Measurements from ENCODE around the gene TSPAN31.
A peak's percentile ranks its signal among the peaks of the same experiment; 100 is the strongest.

The TSPAN31 gene

DNA sequence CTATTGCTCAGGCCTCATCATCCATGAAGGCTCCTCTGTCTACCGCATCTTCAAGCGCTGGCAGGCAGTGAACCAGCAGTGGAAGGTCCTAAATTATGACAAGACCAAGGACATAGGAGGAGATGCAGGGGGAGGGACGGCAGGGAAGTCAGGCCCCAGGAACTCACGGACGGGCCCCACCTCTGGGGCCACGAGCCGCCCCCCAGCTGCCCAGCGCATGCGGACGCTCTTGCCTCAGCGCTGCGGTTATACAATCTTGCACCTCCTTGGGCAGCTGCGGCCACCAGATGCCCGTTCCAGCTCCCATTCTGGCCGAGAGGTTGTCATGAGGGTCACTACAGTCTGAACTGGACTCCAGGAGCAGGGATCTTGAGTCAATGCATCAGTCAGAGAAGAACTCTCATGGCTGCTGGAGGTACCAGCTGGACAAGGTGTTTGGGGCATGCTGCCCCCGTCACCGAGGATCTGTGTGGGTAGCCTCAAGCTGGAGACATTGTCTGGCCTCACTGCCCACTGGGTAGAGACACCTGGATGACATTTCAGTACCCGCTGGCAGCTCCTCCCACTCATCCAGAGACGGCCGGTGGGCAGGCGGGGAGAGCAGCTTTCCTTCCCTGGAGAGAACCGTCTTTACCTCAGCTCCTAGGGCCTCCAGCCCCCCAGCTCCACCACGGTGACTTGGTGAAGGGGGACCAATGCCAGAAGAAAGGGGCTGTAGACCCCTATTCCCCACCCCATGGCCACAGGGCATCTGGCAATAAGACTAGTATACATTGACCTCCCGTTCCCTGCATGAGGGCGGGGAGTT is 13.9 kb downstream of the TSPAN31 start (continued):
- no peak for TF ChIP-seq TSHZ1 (tag by site-specific recombination; IDR thresholded peaks at IDR 0.05; ENCODE audit: borderline replicate concordance)
- TF ChIP-seq SALL2 (tag by site-specific recombination; IDR thresholded peaks at IDR 0.05; ENCODE audit: borderline replicate concordance): no peak
- TF ChIP-seq ZNF777 (tag by site-specific recombination; IDR thresholded peaks at IDR 0.05; ENCODE audit: borderline replicate concordance): no peak

DNA sequence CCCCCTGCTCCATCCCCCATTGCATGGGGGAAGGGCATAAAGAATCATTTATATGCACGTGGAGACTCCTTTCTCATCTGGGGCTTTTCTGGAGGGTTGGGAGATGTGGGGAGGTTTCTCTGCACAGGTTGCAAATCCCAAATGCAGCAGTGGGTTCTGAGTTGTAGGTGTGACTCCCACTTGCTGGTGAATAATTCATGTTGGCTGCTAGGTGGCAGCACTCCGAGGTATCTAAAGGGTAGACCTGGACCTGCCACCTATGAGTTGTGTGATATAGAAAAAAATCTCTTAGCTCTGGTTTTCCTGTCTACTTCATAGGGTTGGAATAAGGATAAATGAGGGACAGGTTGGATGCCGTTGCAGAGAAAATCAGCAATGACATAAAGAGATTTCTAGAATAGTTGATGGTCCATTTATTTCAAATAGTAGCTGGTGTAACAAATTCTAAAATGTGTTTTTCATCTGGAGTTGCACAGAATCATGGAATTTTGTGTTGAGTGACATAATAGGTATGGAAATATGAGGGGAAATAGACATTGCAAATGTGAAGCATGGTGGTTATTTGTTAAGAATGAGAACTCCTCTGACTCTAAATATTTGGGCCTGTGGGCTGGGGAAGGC is 14.6 kb downstream of the TSPAN31 start:
- H3K9me3 ChIP-seq (ENCODE audit: control insufficient read depth, insufficient read depth, low read depth, low read length): no peaks in the 10 kb centered on the region
- TF ChIP-seq ZNF221 (tag by site-specific recombination; IDR thresholded peaks at IDR 0.05; ENCODE audit: borderline replicate concordance) (no peak), ZBTB44 (tag by site-specific recombination; IDR thresholded peaks at IDR 0.05) (peak; percentile 39), ZFHX2 (tag by site-specific recombination; conservative IDR thresholded peaks at IDR 0.05) (peak; percentile 48), EGR2 (tag by site-specific recombination; IDR thresholded peaks at IDR 0.05; ENCODE audit: low read depth) (peak; percentile 64)
- TF ChIP-seq, protein P1, sequence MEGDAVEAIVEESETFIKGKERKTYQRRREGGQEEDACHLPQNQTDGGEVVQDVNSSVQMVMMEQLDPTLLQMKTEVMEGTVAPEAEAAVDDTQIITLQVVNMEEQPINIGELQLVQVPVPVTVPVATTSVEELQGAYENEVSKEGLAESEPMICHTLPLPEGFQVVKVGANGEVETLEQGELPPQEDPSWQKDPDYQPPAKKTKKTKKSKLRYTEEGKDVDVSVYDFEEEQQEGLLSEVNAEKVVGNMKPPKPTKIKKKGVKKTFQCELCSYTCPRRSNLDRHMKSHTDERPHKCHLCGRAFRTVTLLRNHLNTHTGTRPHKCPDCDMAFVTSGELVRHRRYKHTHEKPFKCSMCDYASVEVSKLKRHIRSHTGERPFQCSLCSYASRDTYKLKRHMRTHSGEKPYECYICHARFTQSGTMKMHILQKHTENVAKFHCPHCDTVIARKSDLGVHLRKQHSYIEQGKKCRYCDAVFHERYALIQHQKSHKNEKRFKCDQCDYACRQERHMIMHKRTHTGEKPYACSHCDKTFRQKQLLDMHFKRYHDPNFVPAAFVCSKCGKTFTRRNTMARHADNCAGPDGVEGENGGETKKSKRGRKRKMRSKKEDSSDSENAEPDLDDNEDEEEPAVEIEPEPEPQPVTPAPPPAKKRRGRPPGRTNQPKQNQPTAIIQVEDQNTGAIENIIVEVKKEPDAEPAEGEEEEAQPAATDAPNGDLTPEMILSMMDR (tag by site-specific recombination; IDR thresholded peaks at IDR 0.05): peak; percentile 27; the same call in 1 of the 2 replicates
- ChIA-PET POLR2A (interaction anchor here (0.6 to 1.2 kb wide), 5 partner anchors 13 to 391 kb away, joined by 3 to 4 read pairs (median 3); partner anchors contain the start of genes ATP23, EEF1AKMT3 and TSPAN31), CTCF (interaction anchor here (0.5 to 2.3 kb wide), 27 partner anchors 9 to 967 kb away, joined by 3 to 8 read pairs (median 4); partner anchors contain the start of genes EEF1AKMT3, INHBE, METTL1 and TSPAN31)
- H3K27ac ChIP-seq (ENCODE audit: extremely low read depth, low read depth, low read length): no peak overlapping the region
- H3K4me3 ChIP-seq (ENCODE audit: low read depth, low read length): no peak overlapping the region
- H3K4me1 ChIP-seq (ENCODE audit: control insufficient read depth, insufficient read depth, low read length): 0 out of 2 replicates have a peak, but pooled peaks cover 1% of the 10 kb centered on the region
- peaks cover 10 to 46% of the 10 kb centered on the region in 2 experiments for H3K36me3 ChIP-seq (ENCODE audit: control insufficient read depth in 2 of 2, insufficient read depth in 1 of 2, low read length in 2 of 2)

DNA sequence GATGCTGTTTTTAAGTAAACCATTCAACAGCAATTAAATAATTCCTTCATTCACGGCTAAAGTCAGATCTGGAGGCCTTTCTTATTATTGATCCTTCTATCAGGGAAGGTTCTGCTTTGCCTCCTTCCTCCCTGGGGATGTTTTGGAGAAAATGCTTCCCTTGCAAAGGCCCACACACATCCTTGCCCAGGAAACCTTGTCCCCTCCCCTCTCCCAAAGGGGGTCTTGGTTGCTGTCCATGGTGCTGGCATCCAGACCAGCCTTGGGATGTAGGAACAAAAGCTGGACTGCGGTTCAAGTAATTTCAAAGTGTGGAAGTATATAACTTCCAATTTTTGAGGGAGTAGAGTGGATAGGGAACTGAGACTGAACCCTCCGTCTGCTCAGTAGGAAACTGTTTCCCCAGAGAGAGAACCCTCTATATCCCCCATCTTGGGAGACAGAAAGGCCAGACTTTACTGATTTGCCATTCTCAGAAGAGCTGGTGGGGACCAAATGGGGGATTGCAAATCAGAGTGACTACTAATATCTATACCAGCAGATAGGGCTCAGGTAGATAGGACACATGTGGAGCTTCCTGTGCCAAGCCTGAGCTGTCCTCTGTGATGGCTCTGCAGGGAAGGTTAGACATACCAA is 15.6 kb downstream of the TSPAN31 start:
- H3K36me3 ChIP-seq (ENCODE audit: control insufficient read depth in 2 of 2, insufficient read depth in 1 of 2, low read length in 2 of 2): peaks cover 10 to 46% of the 10 kb centered on the region in 2 experiments
- no peak overlapping the region for H3K4me3 ChIP-seq (ENCODE audit: low read depth, low read length)
- TF ChIP-seq INSM2 (tag by site-specific recombination; IDR thresholded peaks at IDR 0.05): no peak
- no peak for TF ChIP-seq ZNF555 (tag by site-specific recombination; conservative IDR thresholded peaks at IDR 0.05)
- TF ChIP-seq, protein P2, sequence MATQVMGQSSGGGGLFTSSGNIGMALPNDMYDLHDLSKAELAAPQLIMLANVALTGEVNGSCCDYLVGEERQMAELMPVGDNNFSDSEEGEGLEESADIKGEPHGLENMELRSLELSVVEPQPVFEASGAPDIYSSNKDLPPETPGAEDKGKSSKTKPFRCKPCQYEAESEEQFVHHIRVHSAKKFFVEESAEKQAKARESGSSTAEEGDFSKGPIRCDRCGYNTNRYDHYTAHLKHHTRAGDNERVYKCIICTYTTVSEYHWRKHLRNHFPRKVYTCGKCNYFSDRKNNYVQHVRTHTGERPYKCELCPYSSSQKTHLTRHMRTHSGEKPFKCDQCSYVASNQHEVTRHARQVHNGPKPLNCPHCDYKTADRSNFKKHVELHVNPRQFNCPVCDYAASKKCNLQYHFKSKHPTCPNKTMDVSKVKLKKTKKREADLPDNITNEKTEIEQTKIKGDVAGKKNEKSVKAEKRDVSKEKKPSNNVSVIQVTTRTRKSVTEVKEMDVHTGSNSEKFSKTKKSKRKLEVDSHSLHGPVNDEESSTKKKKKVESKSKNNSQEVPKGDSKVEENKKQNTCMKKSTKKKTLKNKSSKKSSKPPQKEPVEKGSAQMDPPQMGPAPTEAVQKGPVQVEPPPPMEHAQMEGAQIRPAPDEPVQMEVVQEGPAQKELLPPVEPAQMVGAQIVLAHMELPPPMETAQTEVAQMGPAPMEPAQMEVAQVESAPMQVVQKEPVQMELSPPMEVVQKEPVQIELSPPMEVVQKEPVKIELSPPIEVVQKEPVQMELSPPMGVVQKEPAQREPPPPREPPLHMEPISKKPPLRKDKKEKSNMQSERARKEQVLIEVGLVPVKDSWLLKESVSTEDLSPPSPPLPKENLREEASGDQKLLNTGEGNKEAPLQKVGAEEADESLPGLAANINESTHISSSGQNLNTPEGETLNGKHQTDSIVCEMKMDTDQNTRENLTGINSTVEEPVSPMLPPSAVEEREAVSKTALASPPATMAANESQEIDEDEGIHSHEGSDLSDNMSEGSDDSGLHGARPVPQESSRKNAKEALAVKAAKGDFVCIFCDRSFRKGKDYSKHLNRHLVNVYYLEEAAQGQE (tag by site-specific recombination; IDR thresholded peaks at IDR 0.05): peak; percentile 98
- no peak for TF ChIP-seq SCRT1 (tag by site-specific recombination; IDR thresholded peaks at IDR 0.05; ENCODE audit: borderline replicate concordance)
- no peaks in the 10 kb centered on the region for H3K9me3 ChIP-seq (ENCODE audit: control insufficient read depth, insufficient read depth, low read depth, low read length)
- POLR2A ChIA-PET: interaction anchor here (1.1 to 1.2 kb wide), 2 partner anchors 18 to 36 kb away, joined by 3 read pairs; no protein-coding TSS in a partner anchor
- H3K27ac ChIP-seq (ENCODE audit: extremely low read depth, low read depth, low read length): no peak overlapping the region
- no peaks in the 10 kb centered on the region for H3K4me1 ChIP-seq (ENCODE audit: control insufficient read depth, insufficient read depth, low read length)
- CTCF ChIA-PET: interaction anchor here (0.6 to 2.3 kb wide), 9 partner anchors 8 to 49 kb away, joined by 3 to 7 read pairs (median 4); partner anchors contain the start of genes CDK4 and TSPAN31
